ENCODE measurements around the gene EN2. TPM values are rescaled to one million over a fixed set of nuclear protein-coding genes. Genes with fewer than 3 reads are reported as not detected.

EN2 gene
- not detected for total RNA-seq
- long read RNA-seq, partial matches to known transcripts = 0 of 1 reads
- long read RNA-seq, other reads (novel, unspliced or antisense) = 0 of 1 reads

DNA sequence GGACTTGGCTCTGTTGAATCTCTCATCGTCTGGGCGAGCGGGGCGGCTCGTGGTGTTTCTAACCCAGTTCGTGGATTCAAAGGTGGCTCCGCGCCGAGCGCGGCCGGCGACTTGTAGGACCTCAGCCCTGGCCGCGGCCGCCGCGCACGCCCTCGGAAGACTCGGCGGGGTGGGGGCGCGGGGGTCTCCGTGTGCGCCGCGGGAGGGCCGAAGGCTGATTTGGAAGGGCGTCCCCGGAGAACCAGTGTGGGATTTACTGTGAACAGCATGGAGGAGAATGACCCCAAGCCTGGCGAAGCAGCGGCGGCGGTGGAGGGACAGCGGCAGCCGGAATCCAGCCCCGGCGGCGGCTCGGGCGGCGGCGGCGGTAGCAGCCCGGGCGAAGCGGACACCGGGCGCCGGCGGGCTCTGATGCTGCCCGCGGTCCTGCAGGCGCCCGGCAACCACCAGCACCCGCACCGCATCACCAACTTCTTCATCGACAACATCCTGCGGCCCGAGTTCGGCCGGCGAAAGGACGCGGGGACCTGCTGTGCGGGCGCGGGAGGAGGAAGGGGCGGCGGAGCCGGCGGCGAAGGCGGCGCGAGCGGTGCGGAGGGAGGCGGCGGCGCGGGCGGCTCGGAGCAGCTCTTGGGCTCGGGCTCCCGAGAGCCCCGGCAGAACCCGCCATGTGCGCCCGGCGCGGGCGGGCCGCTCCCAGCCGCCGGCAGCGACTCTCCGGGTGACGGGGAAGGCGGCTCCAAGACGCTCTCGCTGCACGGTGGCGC, at the start of gene EN2:
EN2 (plus strand) TSS at position 19 of the 767 bp plus-strand sequence; CDS start at position 268, 249 bp downstream.
- DNase-seq (ENCODE audit: low spot score) = no peak
- intact Hi-C loops (cut with DNase I) = loop anchor here (5.0 kb wide), 1 partner anchor 49 kb away; no protein-coding TSS in a partner anchor

DNA sequence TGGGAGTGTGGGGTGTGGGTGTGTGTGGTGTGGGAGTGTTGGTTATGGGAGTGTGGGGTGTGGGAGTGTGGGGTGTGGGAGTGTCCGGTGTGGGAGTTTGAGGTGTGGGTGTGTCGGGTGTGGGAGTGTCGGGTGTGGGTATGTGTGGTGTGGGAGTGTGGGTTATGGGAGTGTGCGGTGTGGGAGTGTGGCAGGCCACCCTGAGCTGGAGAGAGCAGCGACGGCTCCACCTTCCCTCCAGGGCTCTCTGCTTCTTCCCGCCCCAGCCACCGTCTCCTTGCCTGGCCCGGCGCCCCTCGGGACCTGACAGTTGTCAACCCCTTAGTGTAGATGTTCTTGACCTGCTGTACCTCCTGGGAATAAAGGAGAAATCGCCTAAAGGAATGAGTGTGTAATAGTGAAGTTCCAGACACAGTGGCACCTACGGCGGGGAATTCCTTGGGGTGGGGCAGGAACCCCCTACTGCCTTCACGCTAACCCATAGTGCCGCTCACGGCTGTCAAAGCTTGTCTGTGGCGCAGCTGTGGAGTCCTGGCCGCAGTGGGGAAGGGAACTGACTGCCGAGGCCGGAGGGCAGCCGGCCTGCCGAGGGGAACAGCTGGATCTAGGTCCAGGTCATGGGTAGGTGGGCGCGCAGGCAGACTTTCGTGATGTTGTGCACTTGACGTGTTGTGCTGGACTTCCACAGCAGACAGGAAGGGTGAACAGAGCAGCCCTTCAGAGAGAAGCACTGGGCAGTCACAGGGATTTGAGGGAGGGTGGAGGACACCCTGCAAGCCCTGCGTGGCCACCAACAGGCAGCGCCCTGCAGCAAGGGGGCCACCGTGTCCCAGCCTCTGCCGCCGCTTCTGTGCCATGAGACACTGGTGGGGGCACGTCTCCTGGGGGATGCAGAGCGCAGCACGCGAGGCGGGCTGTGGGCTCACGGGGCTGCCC, 49.0 kb upstream of the EN2 start:
- intact Hi-C loops (cut with DNase I) = no loop called here
- DNase-seq (ENCODE audit: low spot score) = no peak

DNA sequence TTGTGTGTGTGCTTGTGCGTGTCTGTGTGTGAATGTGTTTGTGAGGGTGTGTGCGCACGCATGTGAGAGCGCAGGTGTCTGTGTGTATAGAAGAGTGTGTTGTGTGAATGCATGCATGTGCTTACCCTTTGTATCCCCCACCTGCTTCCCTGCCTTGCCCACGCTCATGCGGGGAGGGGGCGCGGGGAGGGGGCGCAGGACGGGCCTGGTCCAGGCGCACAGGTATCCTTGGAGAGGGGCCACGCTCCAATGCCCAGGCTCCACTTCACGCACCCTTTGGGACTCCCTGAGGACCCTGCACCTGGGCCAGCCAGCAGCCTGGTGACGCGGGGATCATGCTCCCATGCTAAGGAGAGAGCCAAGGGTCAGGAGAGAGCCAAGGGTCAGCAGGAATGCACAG, 47.9 kb upstream of the EN2 start:
- DNase-seq (ENCODE audit: low spot score) = no peak
- intact Hi-C loops (cut with DNase I) = no loop called here

DNA sequence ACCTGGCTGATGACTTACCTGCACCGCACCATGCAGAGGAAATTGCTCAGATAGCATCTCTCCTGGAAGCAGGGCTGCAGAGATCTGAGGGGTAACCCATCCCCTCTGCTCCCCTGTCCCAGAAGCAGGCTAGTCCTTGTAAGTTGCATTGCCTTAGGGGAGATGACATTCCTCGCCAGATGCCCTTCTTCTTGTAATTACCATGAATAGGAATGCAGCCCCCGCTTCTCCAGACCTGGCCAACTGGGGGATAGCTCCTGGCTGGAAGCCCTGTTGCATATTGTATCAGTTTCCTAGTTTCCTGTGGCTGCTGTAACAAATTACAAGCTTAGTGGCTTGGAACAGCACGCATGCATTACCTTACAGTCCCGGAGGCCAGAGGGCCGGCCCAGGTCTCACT, 47.5 kb upstream of the EN2 start:
- DNase-seq (ENCODE audit: low spot score) = no peak
- intact Hi-C loops (cut with DNase I) = no loop called here

GRCh38 chr7:155411718-155412415, 46.1 kb upstream of the EN2 start:
- intact Hi-C loops (cut with DNase I) = no loop called here
- DNase-seq (ENCODE audit: low spot score) = no peak

GRCh38 chr7:155412416-155413253, 45.3 kb upstream of the EN2 start:
- DNase-seq (ENCODE audit: low spot score) = no peak
- intact Hi-C loops (cut with DNase I) = no loop called here

DNA sequence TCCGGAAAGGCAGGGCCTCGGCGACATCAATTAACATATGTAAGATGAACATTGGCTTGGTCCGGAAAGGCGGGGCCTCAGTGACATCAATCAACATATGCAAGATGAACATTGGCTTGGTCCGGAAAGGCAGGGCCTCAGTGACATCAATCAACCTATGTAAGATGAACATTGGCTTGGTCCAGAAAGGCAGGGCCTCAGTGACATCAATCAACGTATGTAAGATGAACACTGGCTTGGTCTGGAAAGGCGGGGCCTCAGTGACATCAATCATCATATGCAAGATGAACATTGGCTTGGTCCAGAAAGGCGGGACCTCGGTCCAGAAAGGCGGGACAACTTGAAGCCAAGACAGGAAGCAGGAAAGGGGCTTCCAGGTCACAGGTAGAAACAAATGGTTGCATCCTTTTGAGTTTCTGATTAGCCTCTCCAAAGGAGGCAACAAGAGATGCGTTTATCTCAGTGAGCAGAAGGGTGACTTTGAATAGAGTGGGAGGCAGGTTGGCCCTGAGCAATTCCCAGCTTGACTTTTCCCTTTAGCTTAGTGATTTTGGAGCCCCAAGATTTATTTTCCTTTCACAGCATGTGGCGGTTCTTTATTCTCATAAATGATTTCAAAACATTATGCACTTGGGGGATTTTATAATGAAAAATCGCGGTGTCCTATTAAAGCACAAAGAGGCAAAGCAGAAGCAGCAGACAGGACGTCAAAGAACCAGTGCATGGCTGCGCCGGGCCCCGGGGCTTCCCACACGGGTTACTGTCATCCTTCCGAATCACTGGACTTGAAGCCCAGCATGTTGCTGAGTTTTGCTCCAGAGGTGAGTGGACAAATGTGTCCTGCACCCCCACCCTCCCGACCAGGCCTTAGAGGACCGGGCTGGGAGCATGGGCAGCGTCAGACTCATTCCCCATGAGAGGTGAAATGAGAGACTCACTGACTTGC, 43.1 kb upstream of the EN2 start:
- intact Hi-C loops (cut with DNase I) = no loop called here

DNA sequence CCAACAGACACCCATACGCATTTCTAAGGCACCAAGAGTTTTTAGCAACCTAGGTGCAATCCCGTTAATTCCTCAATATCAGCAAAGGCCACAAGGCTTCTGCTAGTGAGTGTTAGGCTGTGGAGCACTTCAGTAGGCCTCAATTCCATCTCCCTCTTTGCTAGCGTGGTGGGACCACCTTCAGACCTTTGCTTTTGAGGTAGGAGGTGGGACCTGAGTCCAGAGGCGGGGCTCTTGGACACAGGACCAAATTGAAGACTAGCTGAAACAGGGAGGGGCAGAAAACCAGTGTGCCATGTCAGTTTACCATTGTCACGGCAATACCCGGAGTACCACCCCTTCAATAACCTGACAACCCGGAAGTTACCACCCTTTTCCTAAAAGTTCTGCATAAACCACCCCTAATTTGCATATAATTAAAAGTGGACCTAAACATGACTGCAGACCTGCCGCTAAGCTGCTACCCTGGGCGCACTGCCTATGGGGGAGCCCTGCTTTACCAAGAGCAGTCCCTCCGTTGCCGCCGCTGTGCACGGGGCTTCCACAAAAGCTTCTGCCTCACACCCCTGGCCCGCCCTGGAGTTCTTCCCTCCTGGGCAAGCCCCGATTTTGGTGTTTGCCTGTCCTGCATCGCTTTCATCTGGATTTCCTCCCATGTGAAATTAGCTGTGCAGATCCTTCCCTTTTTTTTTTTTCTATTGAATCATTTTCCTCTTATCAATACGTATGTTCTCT, 41.1 kb upstream of the EN2 start:
- intact Hi-C loops (cut with DNase I) = no loop called here
- no peak for DNase-seq (ENCODE audit: low spot score)

More for the DNA sequence above, 43.1 kb upstream of the EN2 start:
- no peak for DNase-seq (ENCODE audit: low spot score)

GRCh38 chr7:155418304-155418703, 39.6 kb upstream of the EN2 start:
- no peak for DNase-seq (ENCODE audit: low spot score)
- intact Hi-C loops (cut with DNase I) = no loop called here

DNA sequence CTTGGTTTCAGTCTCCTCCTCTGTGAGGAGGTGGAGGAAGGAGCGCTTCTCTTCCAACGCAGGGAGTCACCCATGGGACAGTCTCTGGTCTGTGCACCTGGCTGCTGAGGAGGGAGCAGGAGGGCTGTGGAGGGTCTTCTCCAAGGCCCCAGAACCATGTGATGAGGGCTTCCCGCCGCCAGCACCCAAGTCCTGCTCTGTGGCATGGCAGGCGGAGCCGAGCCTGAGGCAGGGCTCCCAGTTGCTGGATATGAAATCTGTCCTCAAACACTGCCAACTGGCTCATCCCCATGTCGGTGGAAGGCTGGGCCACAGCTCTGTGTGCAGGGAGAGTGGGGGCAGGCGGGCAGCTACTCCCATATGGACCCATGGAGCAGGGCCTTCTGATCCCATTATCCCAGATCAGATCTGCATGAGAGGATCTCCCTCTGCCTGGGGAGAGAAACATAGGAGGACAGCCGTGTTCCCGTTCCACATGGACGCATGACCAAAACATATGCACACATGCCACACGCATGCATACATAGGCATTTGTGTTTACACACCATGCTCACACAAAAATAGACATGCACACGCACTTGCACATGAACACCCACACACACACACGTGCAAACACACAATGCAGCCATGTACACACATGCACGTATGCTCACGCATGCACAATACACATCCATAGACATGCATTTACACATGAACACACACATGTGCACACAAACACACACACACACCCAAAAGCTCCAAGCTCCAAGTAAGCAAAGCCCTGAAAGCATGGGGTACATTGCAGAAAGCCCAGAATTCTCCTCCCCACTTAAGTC, 38.8 kb upstream of the EN2 start:
- DNase-seq (ENCODE audit: low spot score) = no peak
- intact Hi-C loops (cut with DNase I) = no loop called here

- DNase-seq (ENCODE audit: low spot score) = no peak
- intact Hi-C loops (cut with DNase I) = no loop called here
Observed at GRCh38 chr7:155420116-155420515, 37.8 kb upstream of the EN2 start.

GRCh38 chr7:155422151-155422550, 35.8 kb upstream of the EN2 start:
- intact Hi-C loops (cut with DNase I) = no loop called here
- no peak for DNase-seq (ENCODE audit: low spot score)

GRCh38 chr7:155422599-155423336, 35.2 kb upstream of the EN2 start:
- DNase-seq (ENCODE audit: low spot score) = no peak
- intact Hi-C loops (cut with DNase I) = no loop called here

GRCh38 chr7:155423337-155424285, 34.3 kb upstream of the EN2 start:
- DNase-seq (ENCODE audit: low spot score) = no peak
- intact Hi-C loops (cut with DNase I) = no loop called here

Measured in cardiac septum (tissue), 1 donor.